Mesenchymal stem cell (in vitro differentiated cells and primary cell): ENCODE measurements around the gene TCHP.

Experiments used
- DNase-seq: peaks from one replicate; pipeline ENCODE4 v3.0.0-alpha.2; 2013
- H2AFZ ChIP-seq: one replicate; pipeline ENCODE4 v1.6.1; 2013; ENCODE audit warnings: low read depth, mild to moderate bottlenecking, control low read depth, inconsistent platforms, low read length, moderate library complexity
- H2AK5ac ChIP-seq: 2 replicates; pipeline ENCODE4 v1.6.1; 2013; ENCODE audit warnings: low read length, moderate library complexity, mild to moderate bottlenecking, inconsistent platforms; ENCODE audit not compliant: severe bottlenecking
- H2BK120ac ChIP-seq: one replicate; pipeline ENCODE4 v1.6.1; 2013; ENCODE audit warnings: low read depth, mild to moderate bottlenecking, inconsistent platforms, low read length, moderate library complexity
- H2BK12ac ChIP-seq, 2 experiments: one replicate each; pipeline ENCODE4 v1.6.1; 2013; ENCODE audit warnings: inconsistent platforms in 2 of 2, low read length in 2 of 2, mild to moderate bottlenecking in 2 of 2, moderate library complexity in 2 of 2, control low read depth in 1 of 2
- H2BK15ac ChIP-seq: one replicate; pipeline ENCODE4 v1.6.1; 2013; ENCODE audit warnings: mild to moderate bottlenecking, low read depth, inconsistent platforms; ENCODE audit not compliant: poor library complexity, severe bottlenecking
- H2BK5ac ChIP-seq: 2 replicates; pipeline ENCODE4 v1.6.1; 2013; ENCODE audit warnings: low read depth, mild to moderate bottlenecking, low read length, control low read depth, inconsistent platforms; ENCODE audit not compliant: poor library complexity, severe bottlenecking
- H3K14ac ChIP-seq, 2 experiments: one replicate each; pipeline ENCODE4 v1.6.1; 2013; ENCODE audit warnings: inconsistent platforms in 2 of 2, low read length in 2 of 2, control low read depth in 1 of 2, mild to moderate bottlenecking in 1 of 2, moderate library complexity in 1 of 2
- H3K18ac ChIP-seq, 2 experiments: one replicate each; pipeline ENCODE4 v1.6.1; 2013; ENCODE audit warnings: inconsistent platforms in 2 of 2, low read length in 2 of 2, control low read depth in 1 of 2, low read depth in 1 of 2, mild to moderate bottlenecking in 1 of 2
- H3K23ac ChIP-seq, 2 experiments: one replicate each; pipeline ENCODE4 v1.6.1; 2013; ENCODE audit warnings: inconsistent platforms in 2 of 2, low read length in 2 of 2, mild to moderate bottlenecking in 2 of 2, moderate library complexity in 2 of 2, control low read depth in 1 of 2
- H3K27ac ChIP-seq: 2 replicates; pipeline ENCODE4 v1.5.1; 2013; ENCODE audit warnings: mild to moderate bottlenecking, moderate library complexity, low read length, control low read depth, inconsistent platforms; ENCODE audit not compliant: poor library complexity, severe bottlenecking
- H3K27me3 ChIP-seq, 2 experiments: 2 replicates each; pipeline versions ENCODE4 v1.6.1 to v1.7.0; 2013; ENCODE audit warnings: low read length in 2 of 2, mild to moderate bottlenecking in 2 of 2, moderate library complexity in 2 of 2, control low read depth in 1 of 2, inconsistent platforms in 1 of 2; ENCODE audit not compliant: control insufficient read depth in 1 of 2, insufficient read depth in 1 of 2
- H3K36me3 ChIP-seq, 2 experiments: 2 replicates each; pipeline versions ENCODE4 v1.6.1 to v1.7.0; 2013; ENCODE audit warnings: low read length in 2 of 2, control low read depth in 1 of 2, inconsistent platforms in 1 of 2, low read depth in 1 of 2, mild to moderate bottlenecking in 1 of 2; ENCODE audit not compliant: insufficient read depth in 2 of 2, control insufficient read depth in 1 of 2
- H3K4ac ChIP-seq, 2 experiments: one replicate each; pipeline ENCODE4 v1.6.1; 2013; ENCODE audit warnings: inconsistent platforms in 2 of 2, low read length in 2 of 2, mild to moderate bottlenecking in 2 of 2, moderate library complexity in 2 of 2, control low read depth in 1 of 2, low read depth in 1 of 2
- H3K4me1 ChIP-seq: 2 replicates; pipeline ENCODE4 v1.6.1; 2013; ENCODE audit warnings: low read depth, low read length, control low read depth; ENCODE audit not compliant: control insufficient read depth, insufficient read depth
- H3K4me2 ChIP-seq: 2 replicates; pipeline ENCODE4 v1.6.1; 2013; ENCODE audit warnings: low read length, mild to moderate bottlenecking, inconsistent platforms; ENCODE audit not compliant: poor library complexity, severe bottlenecking
- H3K4me3 ChIP-seq, 2 experiments: 2 replicates each; pipeline versions ENCODE4 v1.5.1 to v1.7.0; 2013; ENCODE audit warnings: low read length in 2 of 2, mild to moderate bottlenecking in 2 of 2, control low read depth in 1 of 2, low read depth in 1 of 2; ENCODE audit not compliant: insufficient read depth in 1 of 2
- H3K79me1 ChIP-seq: replicated peaks from 2 replicates; pipeline ENCODE4 v1.6.1; 2013; ENCODE audit warnings: mild to moderate bottlenecking, control low read depth, low read length, inconsistent platforms; ENCODE audit not compliant: poor library complexity, severe bottlenecking
- H3K9ac ChIP-seq: 2 replicates; pipeline ENCODE4 v1.7.0; 2013; ENCODE audit warnings: mild to moderate bottlenecking, low read length, moderate library complexity
- H3K9me3 ChIP-seq: 2 replicates; pipeline ENCODE4 v1.7.0; 2013; ENCODE audit warnings: mild to moderate bottlenecking, low read length; ENCODE audit not compliant: control insufficient read depth
- H4K8ac ChIP-seq: one replicate; pipeline ENCODE4 v1.6.1; 2013; ENCODE audit warnings: inconsistent platforms, mild to moderate bottlenecking, low read length, moderate library complexity
- H4K91ac ChIP-seq: one replicate; pipeline ENCODE4 v1.6.1; 2013; ENCODE audit warnings: mild to moderate bottlenecking, low read length, inconsistent platforms
- WGBS: methylation state at CpG from one replicate; pipeline ENCODE4 v1.1.7; 2013; ENCODE audit warnings: mixed read lengths; 5-methylcytosine and 5-hydroxymethylcytosine counted together

Gene TCHP

GRCh38 chr12:109951751-109952150 is 51.7 kb downstream of the TCHP start:
- Histone ChIP-seq H3K9ac (peak overlapping the region; percentile 80), H3K27me3 (no peaks in the 10 kb centered on the region), H3K36me3 (peaks cover 20 to 72% of the 10 kb centered on the region in 2 experiments), H2BK12ac (no peak overlapping the region), H3K27ac (peak overlapping the region; percentile 97), H2BK120ac (no peak overlapping the region), H3K14ac (no peak overlapping the region), H3K23ac (no peak overlapping the region), H4K8ac (peak overlapping the region; percentile 57), H2AK5ac (no peak overlapping the region), H3K4me2 (no peak overlapping the region), H2AFZ (no peak overlapping the region), H3K79me1 (peaks cover 6% of the 10 kb centered on the region), H3K18ac (no peak overlapping the region), H2BK15ac (no peak overlapping the region), H3K4me1 (peaks cover 21% of the 10 kb centered on the region), H4K91ac (no peak overlapping the region), H3K4ac (no peak overlapping the region), H3K9me3 (no peaks in the 10 kb centered on the region), H3K4me3 (peak overlapping the region in 1 of 2 experiments; percentile 16), H2BK5ac (peak overlapping the region; percentile 83)
- 64% methylated on average over 7 of the region's 7 CpGs for WGBS
- peak; percentile 32 for DNase-seq

- Histone ChIP-seq H2AK5ac (peak overlapping the region; percentile 53), H3K4ac (no peak overlapping the region), H3K4me3 (no peak overlapping the region), H2BK12ac (no peak overlapping the region), H3K4me1 (peaks cover 16% of the 10 kb centered on the region), H4K91ac (peak overlapping the region; percentile 71), H3K18ac (no peak overlapping the region), H3K36me3 (peaks cover 16 to 71% of the 10 kb centered on the region in 2 experiments), H3K79me1 (peaks cover 1% of the 10 kb centered on the region), H2BK15ac (no peak overlapping the region), H3K27me3 (no peaks in the 10 kb centered on the region), H2AFZ (no peak overlapping the region), H2BK120ac (no peak overlapping the region), H3K23ac (no peak overlapping the region), H3K9ac (peak overlapping the region; percentile 80), H2BK5ac (peak overlapping the region; percentile 75), H3K14ac (no peak overlapping the region), H4K8ac (no peak overlapping the region), H3K9me3 (no peaks in the 10 kb centered on the region), H3K27ac (peak overlapping the region; percentile 97), H3K4me2 (no peak overlapping the region)
- no peak for DNase-seq
- WGBS = 97% methylated on average over 11 of the region's 11 CpGs
These were observed 52.2 kb downstream of the TCHP start for GRCh38 chr12:109952160-109952858.

GRCh38 chr12:109952873-109953272 is 52.8 kb downstream of the TCHP start:
- Histone ChIP-seq H3K27ac (peak overlapping the region; percentile 97), H3K14ac (peak overlapping the region in 1 of 2 experiments; percentile 66), H3K4me1 (peaks cover 16% of the 10 kb centered on the region), H3K4me2 (no peak overlapping the region), H3K4me3 (no peak overlapping the region), H3K9ac (peak overlapping the region; percentile 80), H3K23ac (no peak overlapping the region), H2AK5ac (peak overlapping the region; percentile 53), H3K36me3 (peaks cover 16 to 68% of the 10 kb centered on the region in 2 experiments), H3K79me1 (peaks cover 1% of the 10 kb centered on the region), H2BK15ac (no peak overlapping the region), H2BK120ac (no peak overlapping the region), H3K9me3 (no peaks in the 10 kb centered on the region), H2AFZ (no peak overlapping the region), H4K91ac (no peak overlapping the region), H3K18ac (no peak overlapping the region), H4K8ac (no peak overlapping the region), H3K4ac (peak overlapping the region in 1 of 2 experiments; percentile 4), H2BK5ac (no peak overlapping the region), H3K27me3 (no peaks in the 10 kb centered on the region), H2BK12ac (no peak overlapping the region)
- 99% methylated on average over 8 of the region's 8 CpGs for WGBS
- DNase-seq = no peak

DNA sequence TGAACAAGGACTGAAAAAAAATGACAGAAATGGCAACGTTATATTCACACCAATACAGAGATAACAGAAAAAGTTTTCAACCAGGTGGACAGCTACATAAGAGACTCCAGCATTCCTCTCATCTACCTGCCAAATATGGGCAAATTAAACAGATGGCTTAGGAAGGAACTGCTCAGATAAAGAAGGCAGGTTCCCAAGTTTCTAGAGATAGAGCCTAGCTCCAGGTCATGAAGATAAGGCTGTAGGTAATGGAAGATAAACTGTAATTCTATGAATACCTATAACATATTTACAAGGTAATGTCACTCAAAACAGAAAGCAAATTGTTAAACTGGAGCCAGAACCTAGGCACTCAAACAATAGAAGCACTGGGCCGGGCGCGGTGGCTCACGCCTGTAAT is 53.6 kb downstream of the TCHP start:
- H2BK12ac ChIP-seq = no peak overlapping the region
- WGBS = 99% methylated on average over 4 of the region's 5 CpGs
- no peak overlapping the region for H4K8ac ChIP-seq
- no peaks in the 10 kb centered on the region for H3K9me3 ChIP-seq
- no peak overlapping the region for H3K18ac ChIP-seq
- no peak overlapping the region for H2BK15ac ChIP-seq
- no peak overlapping the region for H2AK5ac ChIP-seq
- no peak overlapping the region for H3K9ac ChIP-seq
- H3K27me3 ChIP-seq = no peaks in the 10 kb centered on the region
- H3K4me2 ChIP-seq = no peak overlapping the region
- no peak overlapping the region for H3K4ac ChIP-seq
- H3K36me3 ChIP-seq = peaks cover 14 to 64% of the 10 kb centered on the region in 2 experiments
- no peak overlapping the region for H3K23ac ChIP-seq
- H2BK120ac ChIP-seq = no peak overlapping the region
- peaks cover 14% of the 10 kb centered on the region for H3K4me1 ChIP-seq
- no peak overlapping the region for H3K14ac ChIP-seq
- DNase-seq = no peak
- H4K91ac ChIP-seq = no peak overlapping the region
- no peak overlapping the region for H2BK5ac ChIP-seq
- H3K27ac ChIP-seq = no peak overlapping the region
- H3K79me1 ChIP-seq = peaks cover 1% of the 10 kb centered on the region
- H2AFZ ChIP-seq = no peak overlapping the region
- no peak overlapping the region for H3K4me3 ChIP-seq
